ENCODE measurements around the gene ARRDC2.
"Not testable (repeated sequence)": the region's sequence is repeated elsewhere in the genome, so short reads cannot be mapped to it uniquely, and the experiment has no call there.

Gene ARRDC2

GRCh38 chr19:18002347-18002850 is 5.6 kb upstream of the ARRDC2 start:
- no peak overlapping the region for H2AFZ ChIP-seq (ENCODE audit: low read depth)
- H3K36me3 ChIP-seq (ENCODE audit: insufficient read depth), result no peaks in the 10 kb centered on the region
- no peak overlapping the region; the same call in 1 of the 2 replicates for H3K9ac ChIP-seq
- no peak overlapping the region for H3K4me3 ChIP-seq (IDR thresholded peaks at IDR 0.05; ENCODE audit: insufficient read depth, low read depth, low read length)
- no peak for TF ChIP-seq CTCF (conservative IDR thresholded peaks at IDR 0.05; ENCODE audit: low read depth, low read length)
- H3K27ac ChIP-seq, result no peak overlapping the region
- H3K27me3 ChIP-seq (ENCODE audit: insufficient read depth, low read depth), result no peaks in the 10 kb centered on the region
- H3K4me1 ChIP-seq (ENCODE audit: low read depth, poor library complexity, severe bottlenecking), result peaks cover 13% of the 10 kb centered on the region
- peak overlapping the region; percentile 90 for H3K4me2 ChIP-seq
- peaks cover 10% of the 10 kb centered on the region for H3K79me2 ChIP-seq (ENCODE audit: insufficient read depth, low read depth)
- no peaks in the 10 kb centered on the region; the same call in 1 of the 2 replicates for H4K20me1 ChIP-seq (ENCODE audit: insufficient read depth)

GRCh38 chr19:18005750-18006149 is 2.2 kb upstream of the ARRDC2 start:
- not testable (repeated sequence) for H3K4me2 ChIP-seq; H2AFZ ChIP-seq (ENCODE audit: low read depth); H3K27me3 ChIP-seq (ENCODE audit: insufficient read depth, low read depth); H3K27ac ChIP-seq; H3K4me3 ChIP-seq (IDR thresholded peaks at IDR 0.05; ENCODE audit: insufficient read depth, low read depth, low read length); H3K9ac ChIP-seq; H4K20me1 ChIP-seq (ENCODE audit: insufficient read depth); H3K36me3 ChIP-seq (ENCODE audit: insufficient read depth)
- H3K4me1 ChIP-seq (ENCODE audit: low read depth, poor library complexity, severe bottlenecking), result peaks cover 18% of the 10 kb centered on the region
- peaks cover 10% of the 10 kb centered on the region for H3K79me2 ChIP-seq (ENCODE audit: insufficient read depth, low read depth)

- Histone ChIP-seq H2AFZ (ENCODE audit: low read depth) (peak overlapping the region; percentile 44; the same call in 1 of the 2 replicates), H3K4me2 (peak overlapping the region; percentile 92), H3K9ac (0 out of 2 replicates have a peak overlapping the region, but pooled peaks have one; percentile 13), H3K27me3 (ENCODE audit: insufficient read depth, low read depth) (no peaks in the 10 kb centered on the region), H3K27ac (peak overlapping the region; percentile 24; the same call in 1 of the 2 replicates), H3K4me1 (ENCODE audit: low read depth, poor library complexity, severe bottlenecking) (peaks cover 18% of the 10 kb centered on the region), H3K4me3 (IDR thresholded peaks at IDR 0.05; ENCODE audit: insufficient read depth, low read depth, low read length) (no peak overlapping the region), H3K79me2 (ENCODE audit: insufficient read depth, low read depth) (peaks cover 1% of the 10 kb centered on the region), H4K20me1 (ENCODE audit: insufficient read depth) (no peaks in the 10 kb centered on the region; the same call in 1 of the 2 replicates), H3K36me3 (ENCODE audit: insufficient read depth) (no peaks in the 10 kb centered on the region)
- peak; percentile 94 for TF ChIP-seq CTCF (conservative IDR thresholded peaks at IDR 0.05; ENCODE audit: low read depth, low read length)
Measured at GRCh38 chr19:18007044-18007916, 690 bp upstream of the ARRDC2 start.

- H2AFZ ChIP-seq (ENCODE audit: low read depth), result no peak overlapping the region
- no peak overlapping the region for H3K9ac ChIP-seq
- no peak for TF ChIP-seq CTCF (conservative IDR thresholded peaks at IDR 0.05; ENCODE audit: low read depth, low read length)
- H3K27me3 ChIP-seq (ENCODE audit: insufficient read depth, low read depth), result no peaks in the 10 kb centered on the region
- H3K36me3 ChIP-seq (ENCODE audit: insufficient read depth), result no peaks in the 10 kb centered on the region
- no peak overlapping the region for H3K27ac ChIP-seq
- no peaks in the 10 kb centered on the region; the same call in 1 of the 2 replicates for H4K20me1 ChIP-seq (ENCODE audit: insufficient read depth)
- H3K4me1 ChIP-seq (ENCODE audit: low read depth, poor library complexity, severe bottlenecking), result peaks cover 18% of the 10 kb centered on the region
- H3K4me3 ChIP-seq (IDR thresholded peaks at IDR 0.05; ENCODE audit: insufficient read depth, low read depth, low read length), result no peak overlapping the region
- no peaks in the 10 kb centered on the region for H3K79me2 ChIP-seq (ENCODE audit: insufficient read depth, low read depth)
- H3K4me2 ChIP-seq, result no peak overlapping the region
Measured at GRCh38 chr19:18008814-18009213, 844 bp downstream of the ARRDC2 start.

Measured in KMS-11 (cell line).